Osteoblast (primary cell): ENCODE measurements around the gene CORO2A. TPM values are rescaled to one million over a fixed set of nuclear protein-coding genes. Genes with fewer than 3 reads are reported as not detected.

Source experiments
- DNase-seq: peaks from one replicate; pipeline ENCODE4 v3.0.0; 2011; ENCODE audit warnings: low spot score, mixed read lengths; ENCODE audit not compliant: insufficient read length; ENCODE audit errors: missing footprints
- H2AFZ ChIP-seq: 2 replicates; pipeline ENCODE4 v1.6.0; 2011; ENCODE audit warnings: mild to moderate bottlenecking, low read length
- H3K27ac ChIP-seq: 2 replicates; pipeline ENCODE4 v1.5.1; 2011; ENCODE audit warnings: mild to moderate bottlenecking, low read depth, low read length, moderate library complexity
- H3K27me3 ChIP-seq: 2 replicates; pipeline ENCODE4 v1.6.0; 2012; ENCODE audit warnings: mild to moderate bottlenecking, control low read depth, inconsistent platforms, low read length, moderate library complexity; ENCODE audit not compliant: insufficient read depth
- H3K36me3 ChIP-seq: 2 replicates; pipeline ENCODE4 v1.5.1; 2011; ENCODE audit warnings: mild to moderate bottlenecking, low read length, control low read depth, moderate library complexity; ENCODE audit not compliant: insufficient read depth
- H3K4me1 ChIP-seq: 2 replicates; pipeline ENCODE4 v1.5.1; 2011; ENCODE audit warnings: mild to moderate bottlenecking, low read length, control low read depth, moderate library complexity; ENCODE audit not compliant: insufficient read depth
- H3K4me2 ChIP-seq: 2 replicates; pipeline ENCODE4 v1.6.0; 2011; ENCODE audit warnings: mild to moderate bottlenecking, low read length; ENCODE audit not compliant: insufficient read depth
- H3K4me3 ChIP-seq: fragments of 200-600 bp; sonication (generic); 3 replicates; pipeline ENCODE4 v1.5.1; 2012; ENCODE audit warnings: mild to moderate bottlenecking, low read length, inconsistent platforms; ENCODE audit not compliant: insufficient read depth
- H3K79me2 ChIP-seq: 2 replicates; pipeline ENCODE4 v1.6.0; 2012; ENCODE audit warnings: mild to moderate bottlenecking, low read length, control low read depth, inconsistent platforms; ENCODE audit not compliant: insufficient read depth
- H3K9me3 ChIP-seq: 2 replicates; pipeline ENCODE4 v1.5.1; 2011; ENCODE audit warnings: low read depth, low read length, control low read depth
- H4K20me1 ChIP-seq: 2 replicates; pipeline ENCODE4 v1.6.0; 2012; ENCODE audit warnings: mild to moderate bottlenecking, low read length, control low read depth; ENCODE audit not compliant: insufficient read depth
- total RNA-seq: library from RNA; depleted of rRNA; stranded (reverse); fragments of >200 nt; gene quantifications from 2 replicates; pipeline ENCODE4 v1.2.3, GENCODE V29; 2012
- TF ChIP-seq, protein P1 (sequence below): IDR thresholded peaks from 2 replicates; pipeline ENCODE4 v1.5.1; 2011; ENCODE audit warnings: mild to moderate bottlenecking, low read depth, low read length, moderate library complexity; ENCODE audit errors: extremely low read depth

Gene CORO2A
- total RNA-seq, 1 donor: 0.72 TPM

DNA sequence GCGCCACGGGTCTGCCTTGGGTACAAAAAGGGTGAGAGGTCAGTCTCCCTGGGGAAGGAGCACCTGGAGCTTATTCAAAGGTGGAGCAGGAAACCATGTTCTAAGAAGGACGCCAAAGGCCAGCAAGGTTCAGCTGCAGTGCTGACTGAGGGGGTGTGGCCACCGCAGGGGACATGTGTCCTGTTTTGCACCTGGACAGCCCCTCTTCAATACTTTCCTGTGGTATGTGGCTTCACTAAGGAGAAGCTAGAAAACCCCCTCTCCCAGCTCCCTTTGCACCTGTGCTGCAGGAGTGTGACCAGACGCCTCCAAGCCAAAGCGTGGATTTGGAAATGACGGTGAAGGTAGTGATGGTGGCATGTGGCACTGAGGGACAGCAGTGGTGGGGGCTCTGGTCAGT lies 97.0 kb downstream of the CORO2A start:
- Histone ChIP-seq H3K27ac (no peak overlapping the region), H3K4me2 (no peak overlapping the region), H4K20me1 (no peaks in the 10 kb centered on the region), H3K4me1 (no peaks in the 10 kb centered on the region), H2AFZ (no peak overlapping the region), H3K36me3 (no peaks in the 10 kb centered on the region), H3K4me3 (no peak overlapping the region), H3K79me2 (no peaks in the 10 kb centered on the region), H3K27me3 (no peaks in the 10 kb centered on the region), H3K9me3 (no peaks in the 10 kb centered on the region)
- no peak for DNase-seq
- TF ChIP-seq, protein P1, sequence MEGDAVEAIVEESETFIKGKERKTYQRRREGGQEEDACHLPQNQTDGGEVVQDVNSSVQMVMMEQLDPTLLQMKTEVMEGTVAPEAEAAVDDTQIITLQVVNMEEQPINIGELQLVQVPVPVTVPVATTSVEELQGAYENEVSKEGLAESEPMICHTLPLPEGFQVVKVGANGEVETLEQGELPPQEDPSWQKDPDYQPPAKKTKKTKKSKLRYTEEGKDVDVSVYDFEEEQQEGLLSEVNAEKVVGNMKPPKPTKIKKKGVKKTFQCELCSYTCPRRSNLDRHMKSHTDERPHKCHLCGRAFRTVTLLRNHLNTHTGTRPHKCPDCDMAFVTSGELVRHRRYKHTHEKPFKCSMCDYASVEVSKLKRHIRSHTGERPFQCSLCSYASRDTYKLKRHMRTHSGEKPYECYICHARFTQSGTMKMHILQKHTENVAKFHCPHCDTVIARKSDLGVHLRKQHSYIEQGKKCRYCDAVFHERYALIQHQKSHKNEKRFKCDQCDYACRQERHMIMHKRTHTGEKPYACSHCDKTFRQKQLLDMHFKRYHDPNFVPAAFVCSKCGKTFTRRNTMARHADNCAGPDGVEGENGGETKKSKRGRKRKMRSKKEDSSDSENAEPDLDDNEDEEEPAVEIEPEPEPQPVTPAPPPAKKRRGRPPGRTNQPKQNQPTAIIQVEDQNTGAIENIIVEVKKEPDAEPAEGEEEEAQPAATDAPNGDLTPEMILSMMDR: no peak

DNA sequence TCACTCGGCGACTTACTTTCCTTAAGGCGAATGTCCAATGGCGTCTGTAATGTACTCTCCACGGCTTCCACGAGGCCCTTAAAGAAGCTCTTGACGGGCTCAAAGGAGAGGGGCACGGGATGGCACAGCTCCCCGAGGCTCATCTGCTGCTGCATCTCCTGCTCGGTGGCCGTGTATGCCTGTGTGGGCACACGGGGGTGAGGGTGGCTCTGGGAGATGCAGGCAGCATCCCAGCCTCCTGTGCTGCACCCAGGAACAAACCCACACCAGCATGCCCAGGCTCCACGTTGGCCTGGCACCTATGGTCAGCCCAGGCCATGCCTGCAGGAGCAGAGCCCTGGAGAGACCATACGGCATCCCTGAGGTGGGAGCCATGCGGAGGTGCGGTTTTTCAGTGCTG lies 97.6 kb downstream of the CORO2A start:
- no peaks in the 10 kb centered on the region for H3K36me3 ChIP-seq
- no peak for DNase-seq
- no peaks in the 10 kb centered on the region for H3K79me2 ChIP-seq
- H3K27ac ChIP-seq: no peak overlapping the region
- no peaks in the 10 kb centered on the region for H3K4me1 ChIP-seq
- H3K4me3 ChIP-seq: no peak overlapping the region
- no peaks in the 10 kb centered on the region for H3K27me3 ChIP-seq
- H2AFZ ChIP-seq: no peak overlapping the region
- no peaks in the 10 kb centered on the region for H4K20me1 ChIP-seq
- H3K4me2 ChIP-seq: no peak overlapping the region
- TF ChIP-seq, protein P1: no peak
- no peaks in the 10 kb centered on the region for H3K9me3 ChIP-seq

DNA sequence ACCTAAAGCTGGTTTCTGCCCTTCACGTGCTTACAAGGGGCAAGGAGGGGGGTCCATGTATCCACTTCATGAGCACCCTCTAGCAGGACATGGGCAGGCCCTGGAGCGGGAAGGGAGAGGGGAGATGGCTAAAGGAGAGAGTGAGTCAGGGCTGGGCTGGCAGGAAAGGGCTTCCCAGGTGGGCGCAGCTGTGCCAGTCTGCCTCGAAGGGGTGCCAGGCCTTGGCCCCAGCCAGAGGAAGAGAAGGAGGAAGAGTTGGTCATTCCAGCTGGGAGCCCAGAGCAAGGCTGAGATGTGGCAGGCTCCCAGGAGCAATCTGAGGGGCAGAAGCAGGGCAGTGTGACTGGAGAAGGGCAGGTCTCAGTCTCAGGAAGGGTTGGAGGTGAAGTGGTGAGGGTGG lies 98.1 kb downstream of the CORO2A start:
- no peak for DNase-seq
- H3K4me1 ChIP-seq: no peaks in the 10 kb centered on the region
- TF ChIP-seq, protein P1: no peak
- H3K27me3 ChIP-seq: no peaks in the 10 kb centered on the region
- H3K4me3 ChIP-seq: no peak overlapping the region
- no peaks in the 10 kb centered on the region for H4K20me1 ChIP-seq
- no peaks in the 10 kb centered on the region for H3K79me2 ChIP-seq
- H3K9me3 ChIP-seq: no peaks in the 10 kb centered on the region
- H3K27ac ChIP-seq: no peak overlapping the region
- H3K4me2 ChIP-seq: no peak overlapping the region
- H3K36me3 ChIP-seq: no peaks in the 10 kb centered on the region
- H2AFZ ChIP-seq: no peak overlapping the region

DNA sequence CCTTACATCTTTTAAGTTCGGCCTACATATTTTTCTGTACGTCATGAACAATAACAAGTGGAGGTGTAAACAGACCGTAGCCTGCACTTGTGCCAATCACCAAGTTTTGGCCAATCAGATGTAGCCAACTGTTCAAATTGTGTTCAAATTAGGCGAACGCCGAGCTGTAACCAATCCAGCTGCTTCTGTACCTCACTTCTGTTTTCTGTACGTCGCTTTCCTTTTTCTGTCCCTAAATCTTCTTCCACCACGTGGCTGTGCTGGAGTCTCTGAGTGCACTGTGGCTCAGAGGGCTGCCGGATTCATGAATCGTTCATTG lies 99.9 kb downstream of the CORO2A start:
- no peak overlapping the region for H3K4me2 ChIP-seq
- no peaks in the 10 kb centered on the region for H3K9me3 ChIP-seq
- DNase-seq: no peak
- no peaks in the 10 kb centered on the region for H3K36me3 ChIP-seq
- no peaks in the 10 kb centered on the region for H4K20me1 ChIP-seq
- H3K27ac ChIP-seq: no peak overlapping the region
- no peak overlapping the region for H3K4me3 ChIP-seq
- H3K27me3 ChIP-seq: no peaks in the 10 kb centered on the region
- H2AFZ ChIP-seq: no peak overlapping the region
- no peaks in the 10 kb centered on the region for H3K4me1 ChIP-seq
- TF ChIP-seq, protein P1: no peak
- H3K79me2 ChIP-seq: no peaks in the 10 kb centered on the region
